ENCODE results near the gene NCKAP5.

The NCKAP5 gene

GRCh38 chr2:132662732-132663131 is 905.5 kb downstream of the NCKAP5 start:
- Histone ChIP-seq H2AK5ac (ENCODE audit: low read length, severe bottlenecking) (no peak overlapping the region), H3K9ac (ENCODE audit: low read length) (no peak overlapping the region)

GRCh38 chr2:132659331-132659730 is 908.9 kb downstream of the NCKAP5 start:
- no peak overlapping the region for H4K91ac ChIP-seq (ENCODE audit: low read length)
- no peak overlapping the region for H3K4ac ChIP-seq (ENCODE audit: low read depth in 1 of 2, low read length in 2 of 2)
- no peak overlapping the region for H3K27ac ChIP-seq (ENCODE audit: low read length, poor library complexity, severe bottlenecking)
- no peak overlapping the region for H2BK12ac ChIP-seq (ENCODE audit: low read length in 2 of 2)
- DNase-seq: no peak
- H3K9ac ChIP-seq (ENCODE audit: low read length): no peak overlapping the region
- H3K23ac ChIP-seq (ENCODE audit: low read length in 2 of 2): no peak overlapping the region
- H2AK5ac ChIP-seq (ENCODE audit: low read length, severe bottlenecking): no peak overlapping the region
- H3K36me3 ChIP-seq (ENCODE audit: control insufficient read depth in 1 of 2, insufficient read depth in 2 of 2, low read depth in 1 of 2, low read length in 2 of 2): no peaks in the 10 kb centered on the region
- H3K4me3 ChIP-seq (ENCODE audit: insufficient read depth in 1 of 2, low read depth in 1 of 2, low read length in 2 of 2): no peak overlapping the region
- H4K8ac ChIP-seq (ENCODE audit: low read length): no peak overlapping the region
- no peaks in the 10 kb centered on the region for H3K9me3 ChIP-seq (ENCODE audit: control insufficient read depth, low read length)
- no peak overlapping the region for H2BK15ac ChIP-seq (ENCODE audit: low read depth, poor library complexity, severe bottlenecking)
- no peak overlapping the region for H3K4me2 ChIP-seq (ENCODE audit: low read length, poor library complexity, severe bottlenecking)
- no peak overlapping the region for H3K18ac ChIP-seq (ENCODE audit: low read depth in 1 of 2, low read length in 2 of 2)
- no peak overlapping the region for H2BK5ac ChIP-seq (ENCODE audit: low read depth, low read length, poor library complexity, severe bottlenecking)
- no peak overlapping the region for H3K14ac ChIP-seq (ENCODE audit: low read length in 2 of 2)
- H2BK120ac ChIP-seq (ENCODE audit: low read depth, low read length): no peak overlapping the region
- H3K79me1 ChIP-seq (replicated peaks; ENCODE audit: low read length, poor library complexity, severe bottlenecking): peaks cover 3% of the 10 kb centered on the region
- H3K27me3 ChIP-seq (ENCODE audit: control insufficient read depth in 1 of 2, insufficient read depth in 1 of 2, low read length in 2 of 2): peaks cover 0 to 5% of the 10 kb centered on the region in 2 experiments
- H2AFZ ChIP-seq (ENCODE audit: low read depth, low read length): no peak overlapping the region
- WGBS: 89% methylated on average over 3 of the region's 3 CpGs
- H3K4me1 ChIP-seq (ENCODE audit: control insufficient read depth, insufficient read depth, low read depth, low read length): peaks cover 2% of the 10 kb centered on the region

More at GRCh38 chr2:132662732-132663131, 905.5 kb downstream of the NCKAP5 start:
- Histone ChIP-seq H2BK5ac (ENCODE audit: low read depth, low read length, poor library complexity, severe bottlenecking) (no peak overlapping the region), H2BK15ac (ENCODE audit: low read depth, poor library complexity, severe bottlenecking) (no peak overlapping the region), H3K79me1 (replicated peaks; ENCODE audit: low read length, poor library complexity, severe bottlenecking) (peaks cover 3% of the 10 kb centered on the region), H3K14ac (ENCODE audit: low read length in 2 of 2) (no peak overlapping the region), H3K4me3 (ENCODE audit: insufficient read depth in 1 of 2, low read depth in 1 of 2, low read length in 2 of 2) (no peak overlapping the region), H3K27me3 (ENCODE audit: control insufficient read depth in 1 of 2, insufficient read depth in 1 of 2, low read length in 2 of 2) (peaks cover 0 to 18% of the 10 kb centered on the region in 2 experiments), H3K23ac (ENCODE audit: low read length in 2 of 2) (no peak overlapping the region), H2BK12ac (ENCODE audit: low read length in 2 of 2) (no peak overlapping the region), H4K91ac (ENCODE audit: low read length) (no peak overlapping the region), H3K4me1 (ENCODE audit: control insufficient read depth, insufficient read depth, low read depth, low read length) (peaks cover 2% of the 10 kb centered on the region), H3K4me2 (ENCODE audit: low read length, poor library complexity, severe bottlenecking) (no peak overlapping the region), H3K18ac (ENCODE audit: low read depth in 1 of 2, low read length in 2 of 2) (no peak overlapping the region), H3K36me3 (ENCODE audit: control insufficient read depth in 1 of 2, insufficient read depth in 2 of 2, low read depth in 1 of 2, low read length in 2 of 2) (no peaks in the 10 kb centered on the region), H3K4ac (ENCODE audit: low read depth in 1 of 2, low read length in 2 of 2) (no peak overlapping the region), H2BK120ac (ENCODE audit: low read depth, low read length) (no peak overlapping the region), H3K9me3 (ENCODE audit: control insufficient read depth, low read length) (no peaks in the 10 kb centered on the region), H4K8ac (ENCODE audit: low read length) (no peak overlapping the region), H3K27ac (ENCODE audit: low read length, poor library complexity, severe bottlenecking) (no peak overlapping the region), H2AFZ (ENCODE audit: low read depth, low read length) (no peak overlapping the region)
- 41% methylated on average over 1 of the region's 3 CpGs for WGBS
- DNase-seq: peak; percentile 23

DNA sequence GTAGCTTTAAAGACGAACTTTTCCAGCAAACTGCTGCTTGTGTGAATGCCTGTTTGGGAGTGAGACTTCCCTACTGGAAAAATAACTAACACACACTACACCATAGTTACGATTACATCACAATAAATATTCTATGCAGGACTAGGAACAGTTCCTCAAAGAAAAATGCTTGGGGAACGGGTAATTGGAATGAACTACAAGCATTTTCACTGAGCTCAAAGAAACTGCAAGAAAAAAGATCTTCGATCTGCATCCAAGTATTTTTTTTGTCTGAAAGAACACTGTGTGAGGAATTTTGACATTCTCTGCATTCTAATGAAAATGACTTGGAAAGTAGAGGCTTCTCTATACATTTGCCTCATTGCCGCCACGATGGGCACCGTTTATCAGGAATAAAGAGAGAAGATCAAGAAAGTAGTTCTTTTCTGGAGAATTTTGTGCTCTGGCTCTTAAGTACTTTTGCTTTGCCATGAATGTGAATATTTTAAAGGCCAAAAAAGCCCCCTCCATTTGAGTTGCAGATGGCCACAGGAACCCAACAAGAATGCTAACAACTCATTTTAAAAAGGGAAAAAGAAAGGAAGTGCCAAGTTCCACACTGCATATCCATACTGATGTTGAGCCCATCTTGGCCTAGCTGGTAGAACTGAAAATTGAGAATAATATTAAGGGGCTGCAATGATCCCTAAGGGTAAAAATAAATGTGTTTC is 911.8 kb downstream of the NCKAP5 start:
- H2BK15ac ChIP-seq (ENCODE audit: low read depth, poor library complexity, severe bottlenecking): no peak overlapping the region
- H3K36me3 ChIP-seq (ENCODE audit: control insufficient read depth in 1 of 2, insufficient read depth in 2 of 2, low read depth in 1 of 2, low read length in 2 of 2): peaks cover 0 to 4% of the 10 kb centered on the region in 2 experiments
- no peak overlapping the region for H3K23ac ChIP-seq (ENCODE audit: low read length in 2 of 2)
- no peak overlapping the region for H2BK12ac ChIP-seq (ENCODE audit: low read length in 2 of 2)
- no peak overlapping the region for H3K18ac ChIP-seq (ENCODE audit: low read depth in 1 of 2, low read length in 2 of 2)
- H3K79me1 ChIP-seq (replicated peaks; ENCODE audit: low read length, poor library complexity, severe bottlenecking): peaks cover 6% of the 10 kb centered on the region
- no peak overlapping the region for H3K27ac ChIP-seq (ENCODE audit: low read length, poor library complexity, severe bottlenecking)
- peaks cover 0 to 3% of the 10 kb centered on the region in 2 experiments for H3K27me3 ChIP-seq (ENCODE audit: control insufficient read depth in 1 of 2, insufficient read depth in 1 of 2, low read length in 2 of 2)
- no peak overlapping the region for H3K9ac ChIP-seq (ENCODE audit: low read length)
- H2AK5ac ChIP-seq (ENCODE audit: low read length, severe bottlenecking): no peak overlapping the region
- WGBS: 68% methylated on average over 6 of the region's 7 CpGs
- H2BK120ac ChIP-seq (ENCODE audit: low read depth, low read length): no peak overlapping the region
- no peak overlapping the region for H2BK5ac ChIP-seq (ENCODE audit: low read depth, low read length, poor library complexity, severe bottlenecking)
- H3K4me2 ChIP-seq (ENCODE audit: low read length, poor library complexity, severe bottlenecking): no peak overlapping the region
- H3K9me3 ChIP-seq (ENCODE audit: control insufficient read depth, low read length): no peaks in the 10 kb centered on the region
- DNase-seq: no peak
- peaks cover 2% of the 10 kb centered on the region for H3K4me1 ChIP-seq (ENCODE audit: control insufficient read depth, insufficient read depth, low read depth, low read length)
- H4K91ac ChIP-seq (ENCODE audit: low read length): no peak overlapping the region
- no peak overlapping the region for H3K14ac ChIP-seq (ENCODE audit: low read length in 2 of 2)
- no peak overlapping the region for H3K4me3 ChIP-seq (ENCODE audit: insufficient read depth in 1 of 2, low read depth in 1 of 2, low read length in 2 of 2)
- no peak overlapping the region for H2AFZ ChIP-seq (ENCODE audit: low read depth, low read length)
- H4K8ac ChIP-seq (ENCODE audit: low read length): no peak overlapping the region
- no peak overlapping the region for H3K4ac ChIP-seq (ENCODE audit: low read depth in 1 of 2, low read length in 2 of 2)

DNA sequence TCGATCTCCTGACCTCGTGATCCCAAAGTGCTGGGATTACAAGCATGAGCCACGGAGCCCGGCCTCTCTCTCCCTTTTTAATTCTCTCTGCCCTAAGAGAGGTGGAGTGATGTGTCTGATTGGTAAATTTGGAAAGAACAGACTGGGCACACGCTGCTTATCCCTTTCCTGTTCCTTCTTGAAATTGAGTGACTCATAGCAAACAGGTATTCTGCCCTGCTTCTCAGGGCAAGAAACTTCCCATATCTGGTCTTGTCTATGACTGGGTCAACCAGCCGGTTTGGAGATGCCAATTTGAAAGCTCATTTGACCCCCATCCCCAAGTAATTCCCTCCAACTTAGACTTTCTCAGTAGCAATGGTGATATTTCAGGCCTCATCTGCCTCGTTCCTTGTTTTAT is 913.3 kb downstream of the NCKAP5 start:
- no peak overlapping the region for H2AFZ ChIP-seq (ENCODE audit: low read depth, low read length)
- no peak for DNase-seq
- H4K91ac ChIP-seq (ENCODE audit: low read length): no peak overlapping the region
- no peak overlapping the region for H3K27ac ChIP-seq (ENCODE audit: low read length, poor library complexity, severe bottlenecking)
- H3K14ac ChIP-seq (ENCODE audit: low read length in 2 of 2): no peak overlapping the region
- no peaks in the 10 kb centered on the region for H3K27me3 ChIP-seq (ENCODE audit: control insufficient read depth in 1 of 2, insufficient read depth in 1 of 2, low read length in 2 of 2)
- H3K9ac ChIP-seq (ENCODE audit: low read length): no peak overlapping the region
- H2BK5ac ChIP-seq (ENCODE audit: low read depth, low read length, poor library complexity, severe bottlenecking): no peak overlapping the region
- H3K4me3 ChIP-seq (ENCODE audit: insufficient read depth in 1 of 2, low read depth in 1 of 2, low read length in 2 of 2): no peak overlapping the region
- H3K23ac ChIP-seq (ENCODE audit: low read length in 2 of 2): no peak overlapping the region
- H3K4me1 ChIP-seq (ENCODE audit: control insufficient read depth, insufficient read depth, low read depth, low read length): peaks cover 2% of the 10 kb centered on the region
- no peak overlapping the region for H2BK12ac ChIP-seq (ENCODE audit: low read length in 2 of 2)
- H2BK120ac ChIP-seq (ENCODE audit: low read depth, low read length): no peak overlapping the region
- no peak overlapping the region for H3K4me2 ChIP-seq (ENCODE audit: low read length, poor library complexity, severe bottlenecking)
- no peaks in the 10 kb centered on the region for H3K9me3 ChIP-seq (ENCODE audit: control insufficient read depth, low read length)
- H3K36me3 ChIP-seq (ENCODE audit: control insufficient read depth in 1 of 2, insufficient read depth in 2 of 2, low read depth in 1 of 2, low read length in 2 of 2): peaks cover 0 to 4% of the 10 kb centered on the region in 2 experiments
- H2AK5ac ChIP-seq (ENCODE audit: low read length, severe bottlenecking): no peak overlapping the region
- H3K79me1 ChIP-seq (replicated peaks; ENCODE audit: low read length, poor library complexity, severe bottlenecking): peaks cover 4% of the 10 kb centered on the region
- 98% methylated on average over 5 of the region's 7 CpGs for WGBS
- no peak overlapping the region for H2BK15ac ChIP-seq (ENCODE audit: low read depth, poor library complexity, severe bottlenecking)
- H4K8ac ChIP-seq (ENCODE audit: low read length): no peak overlapping the region
- H3K4ac ChIP-seq (ENCODE audit: low read depth in 1 of 2, low read length in 2 of 2): no peak overlapping the region
- H3K18ac ChIP-seq (ENCODE audit: low read depth in 1 of 2, low read length in 2 of 2): no peak overlapping the region
